CD4-positive, CD25-positive, alpha-beta regulatory T cell (primary cell): Measurements from ENCODE around the gene XRRA1. TPM values are rescaled to one million over a fixed set of nuclear protein-coding genes. Genes with fewer than 3 reads are reported as not detected.
"Not testable (repeated sequence)": the region's sequence is repeated elsewhere in the genome, so short reads cannot be mapped to it uniquely, and the experiment has no call there.

Experiments used
- ATAC-seq, 2 donors: fragments of 150-1000 bp; cut with Tn5 transposase; one replicate each; pipeline ENCODE4 v1.10.0; 2021; ENCODE audit warnings: low read depth in 2 of 2, moderate number of reproducible peaks in 2 of 2, moderate library complexity in 1 of 2
- DNase-seq, 3 donors: peaks; one replicate each; pipeline versions ENCODE4 v3.0.0 to v3.0.0-alpha.2; 2012 to 2022; ENCODE audit warnings: mixed read lengths in 1 of 3
- H3K27ac ChIP-seq: one replicate; pipeline ENCODE4 v1.7.0; 2013; ENCODE audit warnings: mild to moderate bottlenecking, low read length; ENCODE audit not compliant: insufficient read depth, poor library complexity, severe bottlenecking
- H3K27me3 ChIP-seq: one replicate; pipeline ENCODE4 v1.7.0; 2013; ENCODE audit warnings: low read length; ENCODE audit not compliant: control insufficient read depth, insufficient read depth
- H3K36me3 ChIP-seq: one replicate; pipeline ENCODE4 v1.7.0; 2013; ENCODE audit warnings: mild to moderate bottlenecking, low read length, moderate library complexity; ENCODE audit not compliant: control insufficient read depth, insufficient read depth
- H3K4me1 ChIP-seq: 2 replicates; pipeline ENCODE4 v1.7.0; 2013; ENCODE audit warnings: mild to moderate bottlenecking, low read length; ENCODE audit not compliant: insufficient read depth, control insufficient read depth, poor library complexity, severe bottlenecking
- H3K4me3 ChIP-seq: one replicate; pipeline ENCODE4 v1.7.0; 2013; ENCODE audit warnings: low read depth, mild to moderate bottlenecking, low read length, moderate library complexity
- H3K9me3 ChIP-seq, 2 experiments: 1 replicate in 1 of 2; 2 replicates in 1 of 2; pipeline ENCODE4 v1.7.0; 2013; ENCODE audit warnings: low read length in 2 of 2, mild to moderate bottlenecking in 1 of 2, moderate library complexity in 1 of 2; ENCODE audit not compliant: control insufficient read depth in 2 of 2
- H3K27ac Mint-ChIP-seq, 3 donors: one replicate each; pipeline ENCODE4 v1.8.0; 2020 to 2022; ENCODE audit warnings: mild to moderate bottlenecking in 3 of 3, mixed read lengths in 3 of 3, moderate library complexity in 2 of 3
- H3K27me3 Mint-ChIP-seq: one replicate; pipeline ENCODE4 v1.8.0; 2022; ENCODE audit warnings: mild to moderate bottlenecking, mixed read lengths
- H3K36me3 Mint-ChIP-seq: one replicate; pipeline ENCODE4 v1.8.0; 2020; ENCODE audit warnings: mixed read lengths
- H3K4me1 Mint-ChIP-seq, 4 donors: one replicate each; pipeline ENCODE4 v1.8.0; 2020 to 2022; ENCODE audit warnings: mixed read lengths in 4 of 4, mild to moderate bottlenecking in 1 of 4
- H3K4me3 Mint-ChIP-seq, 4 donors: one replicate each; pipeline ENCODE4 v1.8.0; 2020 to 2022; ENCODE audit warnings: mild to moderate bottlenecking in 4 of 4, mixed read lengths in 4 of 4, moderate library complexity in 3 of 4
- H3K9me3 Mint-ChIP-seq, 7 donors: one replicate each; pipeline ENCODE4 v1.8.0; 2020 to 2022; ENCODE audit warnings: mixed read lengths in 7 of 7, mild to moderate bottlenecking in 3 of 7, moderate library complexity in 2 of 7
- polyA plus RNA-seq, 4 donors: library from polyadenylated mRNA; unstranded; fragments of 300-500 nt; fragmentation: Illumina TruSeq; gene quantifications; one replicate each; pipeline ENCODE4 v1.2.3, GENCODE V29; 2021
- total RNA-seq: library from RNA; stranded (reverse); gene quantifications from one replicate; pipeline ENCODE4 v1.2.3, GENCODE V29; 2022

XRRA1 gene, protein sequence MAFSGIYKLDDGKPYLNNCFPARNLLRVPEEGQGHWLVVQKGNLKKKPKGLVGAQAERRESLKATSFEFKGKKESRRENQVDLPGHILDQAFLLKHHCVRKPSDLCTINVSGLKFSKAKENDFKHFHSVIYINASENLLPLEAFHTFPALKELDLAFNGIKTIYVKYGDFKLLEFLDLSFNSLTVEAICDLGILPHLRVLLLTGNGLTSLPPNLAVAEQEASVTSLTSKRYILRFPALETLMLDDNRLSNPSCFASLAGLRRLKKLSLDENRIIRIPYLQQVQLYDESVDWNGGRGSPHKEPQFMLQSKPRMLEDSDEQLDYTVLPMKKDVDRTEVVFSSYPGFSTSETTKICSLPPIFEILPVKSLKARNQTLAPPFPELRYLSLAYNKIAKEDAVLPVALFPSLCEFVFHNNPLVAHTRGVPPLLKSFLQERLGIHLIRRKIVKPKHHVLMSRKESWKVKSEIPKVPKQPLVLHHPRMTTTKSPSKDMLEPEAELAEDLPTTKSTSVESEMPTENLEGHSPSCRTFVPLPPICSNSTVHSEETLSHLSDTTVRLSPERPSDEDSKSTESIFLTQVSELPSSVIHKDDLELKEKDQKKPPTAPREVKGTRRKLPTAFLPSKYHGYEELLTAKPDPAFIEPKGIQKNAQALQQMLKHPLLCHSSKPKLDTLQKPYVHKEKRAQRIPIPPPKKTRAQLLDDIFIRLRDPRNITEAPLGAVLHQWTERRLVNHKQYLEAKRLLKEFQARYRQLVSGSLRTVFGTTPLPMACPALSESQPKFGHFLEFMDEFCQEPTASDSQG
- total RNA-seq = 33.4 TPM
- polyA plus RNA-seq = 10 to 100 TPM in 1 of 4 donors, 1 to 10 TPM in 3; 5.4 to 11.3 (median 7.4) TPM

DNA sequence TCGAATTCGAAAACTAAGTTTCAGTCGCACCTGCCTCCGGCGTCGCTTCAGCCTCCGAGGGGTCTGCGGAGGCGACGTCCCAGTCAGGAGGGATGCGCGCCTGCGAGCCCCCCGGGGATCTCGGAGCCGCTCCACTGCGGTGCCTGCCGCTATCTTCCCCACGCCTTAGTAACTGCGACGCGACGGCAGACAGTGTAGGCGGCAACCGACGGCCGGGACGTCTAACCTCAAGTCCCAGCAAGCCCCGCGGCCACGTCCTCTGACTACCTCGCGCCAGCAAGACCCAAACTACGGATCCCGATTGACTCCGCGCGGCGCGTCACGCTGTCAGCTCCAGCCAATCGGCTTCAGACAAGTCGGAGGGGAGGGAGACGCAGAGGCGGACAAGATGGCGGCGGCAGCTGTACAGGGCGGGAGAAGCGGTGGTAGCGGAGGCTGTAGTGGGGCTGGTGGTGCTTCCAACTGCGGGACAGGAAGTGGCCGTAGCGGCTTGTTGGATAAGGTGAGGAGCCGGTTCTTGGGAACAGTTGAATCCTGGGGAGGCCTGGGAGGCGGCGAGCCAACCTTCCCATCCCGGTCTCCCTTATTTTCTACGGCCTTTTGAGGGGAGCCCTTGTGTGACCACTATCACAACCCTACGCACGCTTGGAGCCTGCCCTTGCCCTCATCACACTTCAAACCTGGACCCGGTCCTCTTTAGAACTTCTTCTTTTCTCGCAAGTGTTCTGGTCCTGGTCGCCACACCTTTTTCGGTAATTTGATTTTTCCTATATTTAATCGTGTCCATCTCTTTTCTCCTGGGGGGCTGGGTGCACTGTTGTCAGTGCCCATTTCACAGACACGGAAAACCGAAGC is at the start of gene XRRA1, which contains the start of gene SPCS2:
XRRA1 (minus strand) TSS at position 194 of the 855 bp plus-strand sequence. CDS start 8,213 bp downstream, outside the sequence.
SPCS2 (plus strand) TSS at position 369 of the 855 bp plus-strand sequence; CDS start at position 389, 20 bp downstream.
- peak within 1 kb of the TSS; percentile 82 for H3K27ac ChIP-seq
- peaks cover 37 to 65% (median 49%) of the 10 kb centered on the region in 4 donors for H3K4me1 Mint-ChIP-seq
- H3K4me3 Mint-ChIP-seq = peak within 1 kb of the TSS; percentile 96 to 100 (median 97)
- no peaks in the 10 kb centered on the region for H3K9me3 ChIP-seq
- H3K27me3 ChIP-seq = no peaks in the 10 kb centered on the region
- H3K36me3 Mint-ChIP-seq = peaks cover 14% of the 10 kb centered on the region
- H3K27ac Mint-ChIP-seq = peak within 1 kb of the TSS; percentile 99
- H3K4me1 ChIP-seq = peaks cover 37% of the 10 kb centered on the region
- DNase-seq (peak; percentile 97 to 99 (median 98)), ATAC-seq (peak; percentile 98 to 99)
- H3K36me3 ChIP-seq = peaks cover 15% of the 10 kb centered on the region
- H3K4me3 ChIP-seq = peak within 1 kb of the TSS; percentile 96
- H3K9me3 Mint-ChIP-seq = no peaks in the 10 kb centered on the region
- no peaks in the 10 kb centered on the region for H3K27me3 Mint-ChIP-seq

DNA sequence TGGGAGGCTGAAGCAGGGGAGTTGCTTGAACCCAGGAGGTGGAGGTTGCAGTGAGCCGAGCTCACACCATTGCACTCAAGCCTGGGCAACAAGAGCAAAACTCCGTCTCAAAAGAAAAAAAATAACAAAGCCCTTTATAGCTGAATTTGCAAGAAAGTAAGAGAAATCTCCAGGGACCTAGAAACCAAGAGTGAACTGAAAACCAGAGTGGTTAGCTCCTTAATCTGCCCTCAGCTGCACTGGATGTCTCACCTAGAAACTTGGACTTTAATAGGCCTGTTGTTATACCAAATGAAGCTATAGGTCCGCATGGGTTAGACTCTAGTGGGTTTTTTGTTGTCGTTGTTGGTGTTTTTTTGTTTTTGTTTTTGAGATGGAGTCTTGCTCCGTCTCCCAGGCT is 44.0 kb upstream of the XRRA1 start:
- Mint-ChIP-seq H3K27me3 (no peaks in the 10 kb centered on the region), H3K4me1 (peaks cover 19 to 48% (median 27%) of the 10 kb centered on the region in 4 donors), H3K36me3 (peaks cover 19% of the 10 kb centered on the region), H3K9me3 (no peaks in the 10 kb centered on the region), H3K27ac (no peak overlapping the region), H3K4me3 (no peak overlapping the region)
- DNase-seq = no peak
- ATAC-seq = no peak
- no peak overlapping the region for H3K4me3 ChIP-seq
- peaks cover 25% of the 10 kb centered on the region for H3K4me1 ChIP-seq
- no peaks in the 10 kb centered on the region for H3K27me3 ChIP-seq
- H3K27ac ChIP-seq = no peak overlapping the region
- H3K36me3 ChIP-seq = peaks cover 8% of the 10 kb centered on the region
- H3K9me3 ChIP-seq = no peaks in the 10 kb centered on the region

GRCh38 chr11:74990941-74991340 is 42.0 kb upstream of the XRRA1 start:
- no peaks in the 10 kb centered on the region for H3K27me3 Mint-ChIP-seq
- no peaks in the 10 kb centered on the region for H3K9me3 Mint-ChIP-seq
- no peak overlapping the region for H3K27ac ChIP-seq
- peak overlapping the region; percentile 62 to 94 (median 80) for H3K4me3 Mint-ChIP-seq
- H3K4me1 ChIP-seq = peaks cover 25% of the 10 kb centered on the region
- no peaks in the 10 kb centered on the region for H3K9me3 ChIP-seq
- no peak for ATAC-seq
- peak overlapping the region in 1 of 3 donors; percentile 8 for H3K27ac Mint-ChIP-seq
- H3K4me1 Mint-ChIP-seq = peaks cover 19 to 38% (median 27%) of the 10 kb centered on the region in 4 donors
- no peaks in the 10 kb centered on the region for H3K27me3 ChIP-seq
- H3K36me3 Mint-ChIP-seq = peaks cover 19% of the 10 kb centered on the region
- H3K4me3 ChIP-seq = no peak overlapping the region
- DNase-seq = no peak
- H3K36me3 ChIP-seq = peaks cover 8% of the 10 kb centered on the region

DNA sequence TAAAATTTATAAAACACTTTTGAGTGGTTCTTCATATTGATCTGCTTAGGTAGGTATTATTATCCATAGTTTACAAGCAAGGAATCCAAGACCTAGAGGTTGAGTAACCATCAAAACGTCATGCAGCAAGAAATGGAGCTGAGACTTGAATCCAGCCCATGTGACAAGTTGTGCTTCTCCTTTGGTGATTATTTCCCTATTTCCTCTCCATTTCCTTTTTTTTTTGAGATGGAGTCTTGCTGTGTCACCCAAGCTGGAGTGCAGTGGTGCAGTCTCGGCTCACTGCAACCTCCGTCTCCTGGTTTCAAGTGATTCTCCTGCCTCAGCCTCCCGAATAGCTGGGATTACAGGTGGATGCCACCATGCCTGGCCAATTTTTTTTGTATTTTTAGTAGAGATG is 41.3 kb upstream of the XRRA1 start:
- ATAC-seq, H3K27ac ChIP-seq, H3K27me3 ChIP-seq, DNase-seq, H3K36me3 ChIP-seq, H3K27me3 Mint-ChIP-seq, H3K9me3 Mint-ChIP-seq, H3K9me3 ChIP-seq: not testable (repeated sequence)
- peaks cover 19 to 34% (median 27%) of the 10 kb centered on the region in 4 donors for H3K4me1 Mint-ChIP-seq
- H3K4me3 ChIP-seq = peak overlapping the region; percentile 93
- H3K36me3 Mint-ChIP-seq = peaks cover 15% of the 10 kb centered on the region
- H3K27ac Mint-ChIP-seq = peak overlapping the region in 2 of 3 donors; percentile 8 to 95
- H3K4me1 ChIP-seq = peaks cover 25% of the 10 kb centered on the region
- H3K4me3 Mint-ChIP-seq = peak overlapping the region; percentile 62 to 94 (median 80)

- no peak for ATAC-seq
- no peak for DNase-seq
- Histone ChIP-seq H3K27me3 (no peaks in the 10 kb centered on the region), H3K4me3 (peak overlapping the region; percentile 93), H3K27ac (peak overlapping the region; percentile 75), H3K36me3 (peaks cover under 1% of the 10 kb centered on the region), H3K9me3 (no peaks in the 10 kb centered on the region), H3K4me1 (peaks cover 25% of the 10 kb centered on the region)
- Mint-ChIP-seq H3K9me3 (no peaks in the 10 kb centered on the region), H3K27me3 (no peaks in the 10 kb centered on the region), H3K27ac (peak overlapping the region; percentile 95 to 96 (median 95)), H3K4me1 (peaks cover 19 to 34% (median 25%) of the 10 kb centered on the region in 4 donors), H3K36me3 (peaks cover 6% of the 10 kb centered on the region), H3K4me3 (peak overlapping the region; percentile 94 to 97 (median 95))
These were observed 40.4 kb upstream of the XRRA1 start for GRCh38 chr11:74989260-74989638.

DNA sequence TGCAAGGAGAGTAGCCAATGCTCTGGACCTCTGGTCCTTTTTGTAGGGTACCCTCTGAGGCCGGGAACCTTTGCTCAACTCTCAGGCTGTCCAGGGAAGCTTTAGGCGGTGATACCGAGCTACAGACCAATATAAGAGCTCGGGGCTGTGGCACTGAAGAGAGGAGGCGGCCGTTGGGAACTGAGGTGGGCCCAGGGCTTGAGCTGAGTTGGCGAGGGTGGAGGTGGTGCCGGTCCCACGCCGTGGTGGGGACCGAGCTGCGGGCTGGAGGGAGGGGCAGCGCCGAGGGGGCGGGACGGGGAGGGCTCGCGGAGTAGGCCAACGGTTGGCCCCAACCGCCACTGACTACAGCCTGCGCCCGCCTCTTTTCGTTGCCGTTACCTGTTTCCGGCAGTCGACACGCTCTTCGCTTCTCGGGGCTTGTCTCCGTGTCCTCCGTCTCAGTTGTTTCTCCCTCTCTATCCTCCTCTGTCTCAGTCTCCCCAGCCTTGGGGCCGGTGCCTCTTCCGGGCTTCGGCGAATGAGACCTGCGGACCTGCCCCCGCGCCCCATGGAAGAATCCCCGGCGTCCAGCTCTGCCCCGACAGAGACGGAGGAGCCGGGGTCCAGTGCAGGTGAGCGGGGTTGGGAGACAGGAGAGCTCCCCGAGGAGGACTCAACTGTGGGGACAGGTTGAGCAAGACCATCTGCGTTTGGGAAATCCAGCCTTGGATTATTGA is 39.8 kb upstream of the XRRA1 start, which contains the start of gene NEU3:
NEU3 (plus strand) TSS at position 393 of the 719 bp plus-strand sequence; CDS start at position 521, 128 bp downstream.
- Mint-ChIP-seq H3K27me3 (no peaks in the 10 kb centered on the region), H3K27ac (peak within 1 kb of the TSS; percentile 95 to 96 (median 95)), H3K4me1 (peaks cover 19 to 34% (median 25%) of the 10 kb centered on the region in 4 donors), H3K9me3 (no peaks in the 10 kb centered on the region), H3K36me3 (peaks cover under 1% of the 10 kb centered on the region), H3K4me3 (peak within 1 kb of the TSS; percentile 94 to 97 (median 95))
- Histone ChIP-seq H3K4me3 (peak within 1 kb of the TSS; percentile 93), H3K27me3 (no peaks in the 10 kb centered on the region), H3K9me3 (no peaks in the 10 kb centered on the region), H3K4me1 (peaks cover 25% of the 10 kb centered on the region), H3K36me3 (no peaks in the 10 kb centered on the region), H3K27ac (peak within 1 kb of the TSS; percentile 75)
- ATAC-seq = peak; percentile 96 to 97
- peak; percentile 78 to 93 (median 81) for DNase-seq
